Activated CD8-positive, alpha-beta memory T cell treated with anti-CD3 and anti-CD28 coated beads for 48 hours (primary cell): ENCODE results near the gene ELAVL3.
"Not testable (repeated sequence)": the region's sequence is repeated elsewhere in the genome, so short reads cannot be mapped to it uniquely, and the experiment has no call there.

Experiments used
- DNase-seq, 3 experiments: peaks; one replicate each; pipeline ENCODE4 v3.0.0-alpha.2; 2020; ENCODE audit warnings: low read depth in 2 of 3, low spot score in 2 of 3

ELAVL3 gene

GRCh38 chr19:11486661-11487503 lies 6.0 kb upstream of the ELAVL3 start:
- DNase-seq = no peak

GRCh38 chr19:11485245-11485837 lies 4.5 kb upstream of the ELAVL3 start:
- no peak for DNase-seq

GRCh38 chr19:11483366-11484111 lies 2.7 kb upstream of the ELAVL3 start:
- no peak for DNase-seq

- DNase-seq = peak; percentile 67 to 81 (median 80)
Observed at GRCh38 chr19:11482384-11483050, 1.7 kb upstream of the ELAVL3 start.

- peak; percentile 24 to 69 (median 64) for DNase-seq
Observed at GRCh38 chr19:11481534-11482383, 913 bp upstream of the ELAVL3 start.

GRCh38 chr19:11479898-11480714 lies 740 bp downstream of the ELAVL3 start:
- no peak for DNase-seq

GRCh38 chr19:11479090-11479897 lies 1.6 kb downstream of the ELAVL3 start:
- DNase-seq = no peak

GRCh38 chr19:11478167-11479089 lies 2.4 kb downstream of the ELAVL3 start:
- DNase-seq = no peak

GRCh38 chr19:11475861-11476260 lies 5.0 kb downstream of the ELAVL3 start:
- no peak for DNase-seq

- not testable (repeated sequence) for DNase-seq
Observed at GRCh38 chr19:11475343-11475742, 5.5 kb downstream of the ELAVL3 start.

- DNase-seq = no peak
Observed at GRCh38 chr19:11473725-11474124, 7.1 kb downstream of the ELAVL3 start.

GRCh38 chr19:11468266-11468845 lies 12.5 kb downstream of the ELAVL3 start:
- not testable (repeated sequence) for DNase-seq

- DNase-seq = no peak
Observed at GRCh38 chr19:11465600-11465999, 15.2 kb downstream of the ELAVL3 start.

GRCh38 chr19:11464333-11465265 lies 16.2 kb downstream of the ELAVL3 start:
- no peak for DNase-seq

- no peak for DNase-seq
Observed at GRCh38 chr19:11463391-11463790, 17.5 kb downstream of the ELAVL3 start.

- no peak for DNase-seq
Observed at GRCh38 chr19:11461453-11461852, 19.4 kb downstream of the ELAVL3 start.
